ENCODE results near the gene ITGB6. TPM values are rescaled to one million over a fixed set of nuclear protein-coding genes. Genes with fewer than 3 reads are reported as not detected.

ITGB6 gene
- total RNA-seq, 2 donors from 2014 or later: 0.24 TPM; not detected in 1

GRCh38 chr2:160220026-160220425 is 20.0 kb upstream of the ITGB6 start:
- Histone ChIP-seq H3K9me3 (ENCODE audit: control insufficient read depth, low read length) (no peaks in the 10 kb centered on the region), H3K9ac (ENCODE audit: extremely low read depth, low read length, poor library complexity, severe bottlenecking) (no peak overlapping the region), H3K4me3 (ENCODE audit: low read length) (no peak overlapping the region), H3K4me1 (ENCODE audit: control insufficient read depth, insufficient read depth, low read length) (peaks cover 10% of the 10 kb centered on the region), H3K27ac (ENCODE audit: low read depth, low read length) (no peak overlapping the region), H3K36me3 (ENCODE audit: control insufficient read depth, insufficient read depth, low read length) (no peaks in the 10 kb centered on the region), H3K27me3 (ENCODE audit: control insufficient read depth, insufficient read depth, low read length, poor library complexity, severe bottlenecking) (no peaks in the 10 kb centered on the region)
- Mint-ChIP-seq H3K36me3 (ENCODE audit: low read depth) (no peaks in the 10 kb centered on the region), H3K4me3 (no peak overlapping the region), H3K27me3 (ENCODE audit: insufficient read depth) (peaks cover 2% of the 10 kb centered on the region), H3K9me3 (no peaks in the 10 kb centered on the region), H3K27ac (no peak overlapping the region), H3K4me1 (peaks cover 34% of the 10 kb centered on the region)
- DNase-seq: no peak
- 86 to 95% methylated on average over 1 of the region's 2 CpGs for WGBS, 2 experiments (ENCODE audit: insufficient coverage in 1 of 2, insufficient read length in 1 of 2)
- TF ChIP-seq, protein P1, sequence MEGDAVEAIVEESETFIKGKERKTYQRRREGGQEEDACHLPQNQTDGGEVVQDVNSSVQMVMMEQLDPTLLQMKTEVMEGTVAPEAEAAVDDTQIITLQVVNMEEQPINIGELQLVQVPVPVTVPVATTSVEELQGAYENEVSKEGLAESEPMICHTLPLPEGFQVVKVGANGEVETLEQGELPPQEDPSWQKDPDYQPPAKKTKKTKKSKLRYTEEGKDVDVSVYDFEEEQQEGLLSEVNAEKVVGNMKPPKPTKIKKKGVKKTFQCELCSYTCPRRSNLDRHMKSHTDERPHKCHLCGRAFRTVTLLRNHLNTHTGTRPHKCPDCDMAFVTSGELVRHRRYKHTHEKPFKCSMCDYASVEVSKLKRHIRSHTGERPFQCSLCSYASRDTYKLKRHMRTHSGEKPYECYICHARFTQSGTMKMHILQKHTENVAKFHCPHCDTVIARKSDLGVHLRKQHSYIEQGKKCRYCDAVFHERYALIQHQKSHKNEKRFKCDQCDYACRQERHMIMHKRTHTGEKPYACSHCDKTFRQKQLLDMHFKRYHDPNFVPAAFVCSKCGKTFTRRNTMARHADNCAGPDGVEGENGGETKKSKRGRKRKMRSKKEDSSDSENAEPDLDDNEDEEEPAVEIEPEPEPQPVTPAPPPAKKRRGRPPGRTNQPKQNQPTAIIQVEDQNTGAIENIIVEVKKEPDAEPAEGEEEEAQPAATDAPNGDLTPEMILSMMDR (conservative IDR thresholded peaks at IDR 0.05): no peak

GRCh38 chr2:160214461-160215445 is 14.7 kb upstream of the ITGB6 start:
- 74 to 78% methylated on average over 5 to 7 of the region's 7 CpGs for WGBS, 2 experiments (ENCODE audit: insufficient coverage in 1 of 2, insufficient read length in 1 of 2)
- H3K27me3 ChIP-seq (ENCODE audit: control insufficient read depth, insufficient read depth, low read length, poor library complexity, severe bottlenecking): no peaks in the 10 kb centered on the region
- Mint-ChIP-seq H3K4me1 (peaks cover 7% of the 10 kb centered on the region), H3K27me3 (ENCODE audit: insufficient read depth) (no peaks in the 10 kb centered on the region), H3K4me3 (no peak overlapping the region), H3K27ac (no peak overlapping the region), H3K9me3 (no peaks in the 10 kb centered on the region), H3K36me3 (ENCODE audit: low read depth) (no peaks in the 10 kb centered on the region)
- no peaks in the 10 kb centered on the region for H3K9me3 ChIP-seq (ENCODE audit: control insufficient read depth, low read length)
- H3K4me3 ChIP-seq (ENCODE audit: low read length): no peak overlapping the region
- H3K36me3 ChIP-seq (ENCODE audit: control insufficient read depth, insufficient read depth, low read length): no peaks in the 10 kb centered on the region
- no peak overlapping the region for H3K9ac ChIP-seq (ENCODE audit: extremely low read depth, low read length, poor library complexity, severe bottlenecking)
- TF ChIP-seq, protein P1 (conservative IDR thresholded peaks at IDR 0.05): no peak
- no peaks in the 10 kb centered on the region for H3K4me1 ChIP-seq (ENCODE audit: control insufficient read depth, insufficient read depth, low read length)
- no peak for DNase-seq
- no peak overlapping the region for H3K27ac ChIP-seq (ENCODE audit: low read depth, low read length)

DNA sequence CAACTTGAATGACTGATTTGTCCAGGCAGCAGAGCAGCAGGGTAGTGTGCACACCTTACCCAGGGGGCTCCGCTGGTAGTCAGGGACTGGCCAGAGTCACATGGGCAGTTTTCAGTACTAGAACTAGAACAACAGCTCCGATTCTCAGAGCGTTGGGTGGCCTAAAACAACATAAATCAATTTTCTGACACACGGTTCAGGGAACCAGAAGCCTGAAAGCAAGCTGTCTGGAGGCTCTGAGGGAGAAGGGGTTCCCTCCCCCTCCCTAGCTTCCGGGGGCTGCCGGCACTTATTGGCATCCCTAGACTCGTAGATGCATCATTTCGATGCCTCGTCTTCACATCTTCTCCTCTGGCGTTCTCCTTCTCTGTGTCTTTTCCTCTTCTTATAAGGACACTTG is 13.4 kb upstream of the ITGB6 start:
- no peaks in the 10 kb centered on the region for H3K9me3 Mint-ChIP-seq
- Histone ChIP-seq H3K4me1 (ENCODE audit: control insufficient read depth, insufficient read depth, low read length) (peaks cover 5% of the 10 kb centered on the region), H3K9me3 (ENCODE audit: control insufficient read depth, low read length) (no peaks in the 10 kb centered on the region), H3K27me3 (ENCODE audit: control insufficient read depth, insufficient read depth, low read length, poor library complexity, severe bottlenecking) (no peaks in the 10 kb centered on the region), H3K9ac (ENCODE audit: extremely low read depth, low read length, poor library complexity, severe bottlenecking) (no peak overlapping the region), H3K27ac (ENCODE audit: low read depth, low read length) (no peak overlapping the region), H3K36me3 (ENCODE audit: control insufficient read depth, insufficient read depth, low read length) (no peaks in the 10 kb centered on the region), H3K4me3 (ENCODE audit: low read length) (no peak overlapping the region)
- no peak overlapping the region for H3K4me3 Mint-ChIP-seq
- H3K36me3 Mint-ChIP-seq (ENCODE audit: low read depth): no peaks in the 10 kb centered on the region
- TF ChIP-seq, protein P1 (conservative IDR thresholded peaks at IDR 0.05): no peak
- no peak for DNase-seq
- H3K27ac Mint-ChIP-seq: no peak overlapping the region
- no peaks in the 10 kb centered on the region for H3K27me3 Mint-ChIP-seq (ENCODE audit: insufficient read depth)
- H3K4me1 Mint-ChIP-seq: peaks cover 18% of the 10 kb centered on the region
- WGBS, 2 experiments (ENCODE audit: insufficient coverage in 1 of 2, insufficient read length in 1 of 2): 87 to 94% methylated on average over 10 of the region's 10 CpGs
